ENCODE results near the gene SLC49A4. TPM values are rescaled to one million over a fixed set of nuclear protein-coding genes. Genes with fewer than 3 reads are reported as not detected.

The SLC49A4 gene
- polyA plus RNA-seq, 4 donors = 15.3 to 16.5 (median 15.9) TPM

DNA sequence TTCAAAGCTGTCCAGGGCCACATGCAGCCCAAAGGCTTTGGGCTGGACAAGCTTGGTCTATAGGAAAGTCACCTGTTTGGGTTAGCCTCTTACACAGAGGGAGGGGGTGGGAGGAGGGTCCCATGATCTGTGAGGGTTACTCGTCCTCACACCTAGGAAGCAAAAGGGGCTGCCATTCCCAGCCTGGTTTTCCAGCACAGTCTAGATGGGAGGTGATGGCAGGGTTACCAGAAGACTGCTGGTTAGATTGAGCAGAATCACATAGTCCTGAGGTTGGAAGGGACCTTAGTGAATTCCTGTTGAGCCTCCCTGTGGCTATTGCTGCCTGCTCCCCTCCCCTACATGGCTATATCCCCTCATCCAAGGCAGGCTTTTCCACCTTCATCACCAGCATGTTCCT, 130.9 kb downstream of the SLC49A4 start:
- no peak for DNase-seq (ENCODE audit: low read depth in 4 of 4, low spot score in 3 of 4)

DNA sequence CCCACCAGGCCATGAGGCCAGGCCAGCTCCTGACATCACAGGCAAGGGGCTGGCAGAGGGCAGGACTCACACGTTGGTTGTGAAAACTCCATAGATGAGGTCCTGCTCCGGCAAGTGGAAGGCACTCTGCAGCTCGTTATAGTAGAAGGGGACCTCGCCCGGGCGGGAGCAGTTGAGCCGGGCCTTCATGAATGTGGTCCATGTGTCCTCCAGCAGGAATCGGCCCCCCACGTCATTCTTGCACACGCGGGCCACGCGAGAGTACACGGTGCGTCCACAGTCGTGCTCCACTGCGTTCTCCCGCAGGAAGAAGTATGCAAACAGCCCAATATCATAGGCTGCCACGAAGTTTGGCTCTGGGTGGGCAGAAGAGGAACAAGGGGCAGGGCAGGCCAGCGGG, 131.5 kb downstream of the SLC49A4 start:
- DNase-seq (ENCODE audit: low read depth in 4 of 4, low spot score in 3 of 4) = no peak

DNA sequence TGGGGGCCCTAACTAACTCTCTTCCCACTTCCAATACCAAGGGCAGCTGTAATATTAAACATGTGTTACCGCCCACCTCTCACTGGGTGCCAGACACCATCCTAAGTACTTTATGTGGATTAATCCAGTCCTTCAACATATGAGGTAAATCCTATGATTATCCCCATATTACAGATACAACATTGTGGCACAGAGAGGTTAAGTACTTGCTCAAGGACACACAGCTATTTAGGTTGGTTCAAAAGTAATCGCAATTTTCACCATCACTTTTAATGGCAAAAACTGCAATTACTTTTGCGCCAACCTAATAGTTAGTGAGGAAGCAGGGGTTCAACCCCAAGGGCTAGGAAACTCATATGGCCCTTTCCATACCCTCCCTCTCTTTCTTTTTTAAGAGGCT, 131.9 kb downstream of the SLC49A4 start:
- no peak for DNase-seq (ENCODE audit: low read depth in 4 of 4, low spot score in 3 of 4)

DNA sequence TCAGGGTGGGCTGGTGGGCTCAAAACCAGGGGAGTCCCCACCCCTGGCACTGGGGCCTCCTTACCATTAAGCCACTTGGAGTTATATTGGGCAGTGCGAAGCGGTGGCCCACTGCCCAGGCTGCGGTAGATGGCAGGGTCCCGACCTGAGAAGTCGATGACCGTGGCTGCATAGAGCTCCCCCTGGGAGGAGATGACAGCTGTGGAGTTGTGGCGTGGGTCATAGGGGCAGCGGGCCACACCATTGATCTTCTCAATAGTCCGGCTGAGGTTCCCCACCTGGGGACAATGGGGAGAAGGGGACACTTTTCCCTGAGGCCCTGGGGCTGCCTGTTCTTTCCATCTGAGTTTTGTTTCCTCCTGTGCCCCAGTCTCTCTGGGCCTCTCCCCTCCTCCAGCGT, 132.9 kb downstream of the SLC49A4 start:
- no peak for DNase-seq (ENCODE audit: low read depth in 4 of 4, low spot score in 3 of 4)

DNA sequence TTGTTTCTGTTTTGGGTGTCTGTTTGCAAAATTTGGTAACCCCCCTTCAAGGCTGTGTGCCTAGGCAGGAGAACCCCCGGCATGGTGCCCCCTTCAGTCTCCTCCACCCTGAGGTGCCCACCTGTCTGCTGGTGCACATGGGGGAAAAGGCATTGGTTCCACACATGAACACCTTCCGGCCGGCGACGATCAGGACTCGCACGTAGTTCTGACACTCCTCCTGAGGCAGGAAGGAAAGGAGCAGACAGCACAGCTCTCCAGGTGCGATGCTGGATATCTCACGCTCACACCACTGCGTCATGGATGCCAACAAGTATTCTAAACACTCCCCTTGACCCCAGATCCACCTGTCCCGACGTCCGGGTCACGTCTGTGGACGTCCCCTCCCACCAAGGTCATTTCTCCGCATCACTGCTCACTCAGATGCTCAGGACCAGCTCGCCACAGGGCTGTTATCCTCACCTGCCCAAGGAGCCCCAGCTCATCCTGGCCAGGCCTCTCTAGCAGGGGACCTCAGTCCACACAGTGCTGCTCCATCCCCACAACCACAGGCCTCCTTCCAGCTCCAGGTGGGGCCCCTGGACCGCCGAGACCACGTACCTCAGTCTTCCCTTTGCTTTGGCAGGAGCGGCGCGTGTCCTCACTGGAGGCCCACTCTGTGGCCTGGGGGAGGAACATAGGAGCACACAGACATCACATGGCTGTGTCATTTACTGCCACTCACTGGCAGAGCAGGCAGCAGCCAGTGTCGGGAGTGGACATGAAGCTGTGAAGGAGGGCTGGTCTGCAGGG, 133.7 kb downstream of the SLC49A4 start:
- DNase-seq (ENCODE audit: low read depth in 4 of 4, low spot score in 3 of 4) = no peak

DNA sequence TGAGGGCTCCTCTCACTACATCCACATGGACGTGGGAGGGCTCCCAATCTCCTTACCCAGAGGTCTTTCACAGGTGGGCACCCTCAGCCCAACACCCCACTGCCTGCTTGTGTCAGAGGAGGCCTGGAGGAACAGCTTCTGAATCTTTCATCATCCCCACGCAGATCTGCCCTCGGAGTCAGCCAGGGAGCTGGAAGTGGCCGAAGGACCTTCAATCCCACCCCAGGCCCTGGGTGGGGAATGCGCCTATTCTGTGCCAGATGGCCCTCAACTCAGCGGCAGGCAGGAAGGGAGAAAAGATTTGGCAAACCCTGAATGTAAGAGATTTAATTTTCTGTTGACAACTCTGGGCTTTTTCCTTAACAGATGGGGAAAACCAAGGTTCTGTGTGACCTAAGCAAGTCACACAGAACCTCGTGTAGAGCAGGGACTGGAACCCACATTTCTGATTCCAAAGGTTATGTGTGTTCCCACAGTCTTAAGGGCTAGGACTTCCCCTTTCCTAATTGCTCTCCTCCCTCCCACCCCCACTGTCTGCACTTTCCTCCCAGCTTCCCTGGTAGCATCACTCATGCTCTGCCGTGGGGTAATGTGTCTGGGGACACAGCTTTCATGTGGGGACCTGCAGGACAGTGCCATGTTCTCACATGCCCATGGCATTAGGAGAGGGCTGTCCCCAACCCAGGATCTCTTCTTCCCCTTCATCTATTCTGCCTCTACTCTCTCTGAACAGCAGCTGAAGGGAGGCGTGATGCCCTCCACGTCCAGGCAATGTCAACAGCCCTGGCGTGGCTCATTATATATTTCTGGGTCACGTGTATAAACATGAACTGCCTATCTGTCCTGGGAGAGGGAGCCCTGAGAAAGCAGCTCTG, 134.6 kb downstream of the SLC49A4 start:
- no peak for DNase-seq (ENCODE audit: low read depth in 4 of 4, low spot score in 3 of 4)

DNA sequence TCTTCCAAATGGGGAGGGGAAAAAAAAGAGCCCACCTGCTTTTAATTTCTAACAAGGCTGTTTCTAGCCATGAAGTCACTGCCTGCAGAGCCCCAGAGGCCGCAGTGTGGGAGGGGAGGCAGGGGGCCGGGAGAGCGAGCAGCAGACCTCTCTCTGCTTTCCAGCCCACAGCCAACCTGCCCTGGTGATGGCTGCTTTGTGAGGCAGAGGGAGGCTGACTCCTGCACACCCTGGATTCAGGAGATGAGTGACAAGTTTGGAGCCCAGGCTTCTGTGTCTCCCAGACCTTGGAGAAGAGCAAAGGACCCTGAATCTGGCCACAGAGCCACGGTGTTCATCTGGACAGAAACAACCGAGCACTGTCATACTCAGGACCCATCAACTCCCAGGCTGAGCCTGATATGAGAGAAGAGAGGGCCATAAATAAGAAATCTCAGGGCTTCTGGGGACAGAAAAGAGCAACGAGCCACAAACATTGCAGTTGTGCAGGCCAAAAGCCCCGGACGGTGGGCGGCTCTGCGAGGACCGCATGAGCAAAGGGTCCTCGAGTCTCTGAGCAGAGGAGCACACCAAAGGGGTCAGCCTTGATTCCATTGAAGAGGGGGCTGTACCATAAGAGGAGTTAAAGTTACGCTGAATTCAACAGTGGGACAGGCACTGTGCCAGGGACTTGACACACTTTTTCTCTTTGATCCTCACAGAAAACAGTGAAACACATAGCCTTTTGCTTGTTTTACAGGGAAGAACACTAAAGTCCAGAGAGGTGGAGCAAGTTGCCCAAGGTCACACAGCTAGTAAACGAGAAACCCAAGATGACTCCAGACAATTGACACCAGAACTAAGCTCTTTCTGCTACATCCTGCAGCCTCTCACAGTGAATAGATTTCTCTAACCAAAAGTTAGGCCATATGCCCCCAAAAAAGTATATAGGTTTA, 135.5 kb downstream of the SLC49A4 start:
- DNase-seq (ENCODE audit: low read depth in 4 of 4, low spot score in 3 of 4) = no peak

Other genes starting within 250 kb of the SLC49A4 start
- gene PARP9, start 230.8 kb upstream of the SLC49A4 start, polyA plus RNA-seq (ENCODE audit: insufficient read length in 4 of 4) = 10 to 100 TPM; 12.6 to 18.6 (median 17.6) TPM
- 10 to 100 TPM; 11.1 to 16.9 (median 15.1) TPM for gene DTX3L, start 230.7 kb upstream of the SLC49A4 start, polyA plus RNA-seq (ENCODE audit: insufficient read length in 4 of 4)
- gene PARP15, start 217.4 kb upstream of the SLC49A4 start, polyA plus RNA-seq (ENCODE audit: insufficient read length in 4 of 4) = under 1 TPM; 0.21 to 0.36 (median 0.28) TPM
- 10 to 100 TPM; 19.2 to 30.8 (median 23.1) TPM for gene PARP14, start 114.2 kb upstream of the SLC49A4 start, polyA plus RNA-seq (ENCODE audit: insufficient read length in 4 of 4)
- 10 to 100 TPM; 10.3 to 13.5 (median 11.1) TPM for gene HSPBAP1, start 1.2 kb upstream of the SLC49A4 start, polyA plus RNA-seq (ENCODE audit: insufficient read length in 4 of 4)
- gene SEMA5B, start 232.7 kb downstream of the SLC49A4 start, polyA plus RNA-seq (ENCODE audit: insufficient read length in 4 of 4) = 10 to 100 TPM; 22.3 to 28.5 (median 26.4) TPM

All from right renal pelvis (tissue), 4 donors.